ENCODE results near the gene S100A10.
A peak's percentile ranks its signal among the peaks of the same experiment; 100 is the strongest.

S100A10 gene

GRCh38 chr1:151939779-151940178 is 53.9 kb downstream of the S100A10 start:
- DNase-seq (ENCODE audit: low read depth): no peak
- no peak overlapping the region for H3K4me3 ChIP-seq (ENCODE audit: low read depth, low read length)
- no peak for TF ChIP-seq CTCF (conservative IDR thresholded peaks at IDR 0.05; ENCODE audit: low read depth, low read length)

GRCh38 chr1:151939141-151939540 is 54.5 kb downstream of the S100A10 start:
- DNase-seq (ENCODE audit: low read depth): no peak
- TF ChIP-seq CTCF (conservative IDR thresholded peaks at IDR 0.05; ENCODE audit: low read depth, low read length): no peak
- H3K4me3 ChIP-seq (ENCODE audit: low read depth, low read length): no peak overlapping the region

GRCh38 chr1:151936653-151937052 is 57.0 kb downstream of the S100A10 start:
- no peak overlapping the region for H3K4me3 ChIP-seq (ENCODE audit: low read depth, low read length)
- DNase-seq (ENCODE audit: low read depth): no peak
- TF ChIP-seq CTCF (conservative IDR thresholded peaks at IDR 0.05; ENCODE audit: low read depth, low read length): no peak

GRCh38 chr1:151935894-151936602 is 57.6 kb downstream of the S100A10 start:
- TF ChIP-seq CTCF (conservative IDR thresholded peaks at IDR 0.05; ENCODE audit: low read depth, low read length): no peak
- H3K4me3 ChIP-seq (ENCODE audit: low read depth, low read length): no peak overlapping the region
- no peak for DNase-seq (ENCODE audit: low read depth)

GRCh38 chr1:151935154-151935553 is 58.5 kb downstream of the S100A10 start:
- H3K4me3 ChIP-seq (ENCODE audit: low read depth, low read length): no peak overlapping the region
- TF ChIP-seq CTCF (conservative IDR thresholded peaks at IDR 0.05; ENCODE audit: low read depth, low read length): no peak
- DNase-seq (ENCODE audit: low read depth): peak; percentile 41

GRCh38 chr1:151934048-151934493 is 59.6 kb downstream of the S100A10 start:
- TF ChIP-seq CTCF (conservative IDR thresholded peaks at IDR 0.05; ENCODE audit: low read depth, low read length): peak; percentile 90
- no peak overlapping the region for H3K4me3 ChIP-seq (ENCODE audit: low read depth, low read length)
- peak; percentile 74 for DNase-seq (ENCODE audit: low read depth)

Data from choroid plexus epithelial cell (primary cell).